ENCODE results near the gene PDIA5.

The PDIA5 gene

GRCh38 chr3:123072564-123072963 is 5.7 kb downstream of the PDIA5 start:
- Histone ChIP-seq H4K8ac (ENCODE audit: low read length) (no peak overlapping the region), H3K9ac (ENCODE audit: low read length) (no peak overlapping the region), H2AK5ac (ENCODE audit: low read length, severe bottlenecking) (no peak overlapping the region), H2BK5ac (ENCODE audit: low read depth, low read length, poor library complexity, severe bottlenecking) (no peak overlapping the region), H3K9me3 (ENCODE audit: control insufficient read depth, low read length) (no peaks in the 10 kb centered on the region), H4K91ac (ENCODE audit: low read length) (no peak overlapping the region), H3K14ac (ENCODE audit: low read length in 2 of 2) (no peak overlapping the region), H3K36me3 (ENCODE audit: control insufficient read depth in 1 of 2, insufficient read depth in 2 of 2, low read depth in 1 of 2, low read length in 2 of 2) (peaks cover 2 to 3% of the 10 kb centered on the region in 2 experiments), H3K4me2 (ENCODE audit: low read length, poor library complexity, severe bottlenecking) (no peak overlapping the region), H3K18ac (ENCODE audit: low read depth in 1 of 2, low read length in 2 of 2) (no peak overlapping the region), H3K27ac (ENCODE audit: low read length, poor library complexity, severe bottlenecking) (no peak overlapping the region), H3K4ac (ENCODE audit: low read depth in 1 of 2, low read length in 2 of 2) (no peak overlapping the region), H3K4me3 (ENCODE audit: insufficient read depth in 1 of 2, low read depth in 1 of 2, low read length in 2 of 2) (no peak overlapping the region), H2BK15ac (ENCODE audit: low read depth, poor library complexity, severe bottlenecking) (no peak overlapping the region), H2AFZ (ENCODE audit: low read depth, low read length) (no peak overlapping the region), H3K27me3 (ENCODE audit: control insufficient read depth in 1 of 2, insufficient read depth in 1 of 2, low read length in 2 of 2) (no peaks in the 10 kb centered on the region), H2BK12ac (ENCODE audit: low read length in 2 of 2) (no peak overlapping the region), H3K23ac (ENCODE audit: low read length in 2 of 2) (no peak overlapping the region), H2BK120ac (ENCODE audit: low read depth, low read length) (no peak overlapping the region), H3K4me1 (ENCODE audit: control insufficient read depth, insufficient read depth, low read depth, low read length) (peaks cover 17% of the 10 kb centered on the region), H3K79me1 (replicated peaks; ENCODE audit: low read length, poor library complexity, severe bottlenecking) (peaks cover 28% of the 10 kb centered on the region)
- 100% methylated on average over 1 of the region's 1 CpG for WGBS
- DNase-seq: no peak

- H3K18ac ChIP-seq (ENCODE audit: low read depth in 1 of 2, low read length in 2 of 2): no peak overlapping the region
- H3K4me3 ChIP-seq (ENCODE audit: insufficient read depth in 1 of 2, low read depth in 1 of 2, low read length in 2 of 2): no peak overlapping the region
- no peak overlapping the region for H2BK5ac ChIP-seq (ENCODE audit: low read depth, low read length, poor library complexity, severe bottlenecking)
- peaks cover 5% of the 10 kb centered on the region for H3K4me1 ChIP-seq (ENCODE audit: control insufficient read depth, insufficient read depth, low read depth, low read length)
- H3K14ac ChIP-seq (ENCODE audit: low read length in 2 of 2): no peak overlapping the region
- no peaks in the 10 kb centered on the region for H3K27me3 ChIP-seq (ENCODE audit: control insufficient read depth in 1 of 2, insufficient read depth in 1 of 2, low read length in 2 of 2)
- no peak overlapping the region for H4K8ac ChIP-seq (ENCODE audit: low read length)
- no peak overlapping the region for H4K91ac ChIP-seq (ENCODE audit: low read length)
- WGBS: 53% methylated on average over 1 of the region's 1 CpG
- no peak overlapping the region for H3K9ac ChIP-seq (ENCODE audit: low read length)
- H3K4ac ChIP-seq (ENCODE audit: low read depth in 1 of 2, low read length in 2 of 2): no peak overlapping the region
- H2AK5ac ChIP-seq (ENCODE audit: low read length, severe bottlenecking): no peak overlapping the region
- peaks cover 21% of the 10 kb centered on the region for H3K79me1 ChIP-seq (replicated peaks; ENCODE audit: low read length, poor library complexity, severe bottlenecking)
- H2AFZ ChIP-seq (ENCODE audit: low read depth, low read length): no peak overlapping the region
- no peak overlapping the region for H3K27ac ChIP-seq (ENCODE audit: low read length, poor library complexity, severe bottlenecking)
- H3K4me2 ChIP-seq (ENCODE audit: low read length, poor library complexity, severe bottlenecking): no peak overlapping the region
- no peak overlapping the region for H2BK120ac ChIP-seq (ENCODE audit: low read depth, low read length)
- peak; percentile 47 for DNase-seq
- no peak overlapping the region for H2BK12ac ChIP-seq (ENCODE audit: low read length in 2 of 2)
- H3K36me3 ChIP-seq (ENCODE audit: control insufficient read depth in 1 of 2, insufficient read depth in 2 of 2, low read depth in 1 of 2, low read length in 2 of 2): peaks cover 2 to 3% of the 10 kb centered on the region in 2 experiments
- no peaks in the 10 kb centered on the region for H3K9me3 ChIP-seq (ENCODE audit: control insufficient read depth, low read length)
- no peak overlapping the region for H2BK15ac ChIP-seq (ENCODE audit: low read depth, poor library complexity, severe bottlenecking)
- H3K23ac ChIP-seq (ENCODE audit: low read length in 2 of 2): no peak overlapping the region
Observed at GRCh38 chr3:123075359-123075758, 8.5 kb downstream of the PDIA5 start.

GRCh38 chr3:123076112-123076495 is 9.3 kb downstream of the PDIA5 start:
- Histone ChIP-seq H3K4me3 (ENCODE audit: insufficient read depth in 1 of 2, low read depth in 1 of 2, low read length in 2 of 2) (no peak overlapping the region), H2BK120ac (ENCODE audit: low read depth, low read length) (no peak overlapping the region), H2BK15ac (ENCODE audit: low read depth, poor library complexity, severe bottlenecking) (no peak overlapping the region), H3K79me1 (replicated peaks; ENCODE audit: low read length, poor library complexity, severe bottlenecking) (peaks cover 20% of the 10 kb centered on the region), H3K36me3 (ENCODE audit: control insufficient read depth in 1 of 2, insufficient read depth in 2 of 2, low read depth in 1 of 2, low read length in 2 of 2) (peaks cover 2 to 3% of the 10 kb centered on the region in 2 experiments), H3K23ac (ENCODE audit: low read length in 2 of 2) (no peak overlapping the region), H3K14ac (ENCODE audit: low read length in 2 of 2) (no peak overlapping the region), H4K91ac (ENCODE audit: low read length) (no peak overlapping the region), H3K4me1 (ENCODE audit: control insufficient read depth, insufficient read depth, low read depth, low read length) (peaks cover 2% of the 10 kb centered on the region), H3K9ac (ENCODE audit: low read length) (no peak overlapping the region), H2AFZ (ENCODE audit: low read depth, low read length) (no peak overlapping the region), H3K27me3 (ENCODE audit: control insufficient read depth in 1 of 2, insufficient read depth in 1 of 2, low read length in 2 of 2) (no peaks in the 10 kb centered on the region), H3K27ac (ENCODE audit: low read length, poor library complexity, severe bottlenecking) (no peak overlapping the region), H4K8ac (ENCODE audit: low read length) (no peak overlapping the region), H2AK5ac (ENCODE audit: low read length, severe bottlenecking) (no peak overlapping the region), H3K9me3 (ENCODE audit: control insufficient read depth, low read length) (no peaks in the 10 kb centered on the region), H2BK5ac (ENCODE audit: low read depth, low read length, poor library complexity, severe bottlenecking) (no peak overlapping the region), H3K4me2 (ENCODE audit: low read length, poor library complexity, severe bottlenecking) (no peak overlapping the region), H2BK12ac (ENCODE audit: low read length in 2 of 2) (no peak overlapping the region), H3K18ac (ENCODE audit: low read depth in 1 of 2, low read length in 2 of 2) (no peak overlapping the region), H3K4ac (ENCODE audit: low read depth in 1 of 2, low read length in 2 of 2) (no peak overlapping the region)
- DNase-seq: no peak
- 94% methylated on average over 4 of the region's 4 CpGs for WGBS

- Histone ChIP-seq H2BK12ac (ENCODE audit: low read length in 2 of 2) (peak overlapping the region in 1 of 2 experiments; percentile 29), H3K27me3 (ENCODE audit: control insufficient read depth in 1 of 2, insufficient read depth in 1 of 2, low read length in 2 of 2) (no peaks in the 10 kb centered on the region), H4K91ac (ENCODE audit: low read length) (no peak overlapping the region), H3K23ac (ENCODE audit: low read length in 2 of 2) (no peak overlapping the region), H3K36me3 (ENCODE audit: control insufficient read depth in 1 of 2, insufficient read depth in 2 of 2, low read depth in 1 of 2, low read length in 2 of 2) (peaks cover 2 to 3% of the 10 kb centered on the region in 2 experiments), H3K18ac (ENCODE audit: low read depth in 1 of 2, low read length in 2 of 2) (peak overlapping the region in 1 of 2 experiments; percentile 11), H4K8ac (ENCODE audit: low read length) (no peak overlapping the region), H3K4me2 (ENCODE audit: low read length, poor library complexity, severe bottlenecking) (no peak overlapping the region), H3K4me1 (ENCODE audit: control insufficient read depth, insufficient read depth, low read depth, low read length) (peaks cover 4% of the 10 kb centered on the region), H2BK120ac (ENCODE audit: low read depth, low read length) (no peak overlapping the region), H3K4ac (ENCODE audit: low read depth in 1 of 2, low read length in 2 of 2) (no peak overlapping the region), H2AK5ac (ENCODE audit: low read length, severe bottlenecking) (no peak overlapping the region), H3K9me3 (ENCODE audit: control insufficient read depth, low read length) (no peaks in the 10 kb centered on the region), H2AFZ (ENCODE audit: low read depth, low read length) (no peak overlapping the region), H2BK5ac (ENCODE audit: low read depth, low read length, poor library complexity, severe bottlenecking) (no peak overlapping the region), H3K27ac (ENCODE audit: low read length, poor library complexity, severe bottlenecking) (no peak overlapping the region), H3K4me3 (ENCODE audit: insufficient read depth in 1 of 2, low read depth in 1 of 2, low read length in 2 of 2) (no peak overlapping the region), H3K79me1 (replicated peaks; ENCODE audit: low read length, poor library complexity, severe bottlenecking) (peaks cover 22% of the 10 kb centered on the region), H3K9ac (ENCODE audit: low read length) (peak overlapping the region; percentile 4), H2BK15ac (ENCODE audit: low read depth, poor library complexity, severe bottlenecking) (no peak overlapping the region), H3K14ac (ENCODE audit: low read length in 2 of 2) (no peak overlapping the region)
- peak; percentile 18 for DNase-seq
- 85% methylated on average over 5 of the region's 6 CpGs for WGBS
Observed at GRCh38 chr3:123076496-123077418, 9.9 kb downstream of the PDIA5 start.

Data from mesenchymal stem cell (in vitro differentiated cells and primary cell).